Measurements from ENCODE around the gene TIMM17B.
"Not testable (repeated sequence)": the region's sequence is repeated elsewhere in the genome, so short reads cannot be mapped to it uniquely, and the experiment has no call there.

Gene TIMM17B

GRCh38 chrX:48883729-48884128 lies 13.8 kb downstream of the TIMM17B start:
- no peaks in the 10 kb centered on the region for H3K36me3 ChIP-seq (ENCODE audit: control insufficient read depth, insufficient read depth, low read length)
- H3K9ac ChIP-seq (ENCODE audit: low read length), result no peak overlapping the region

GRCh38 chrX:48876944-48877343 lies 20.6 kb downstream of the TIMM17B start:
- H3K27me3 ChIP-seq (ENCODE audit: control insufficient read depth, insufficient read depth, low read length); H3K9ac ChIP-seq (ENCODE audit: low read length); H3K4me3 ChIP-seq (ENCODE audit: low read length); H3K9me3 ChIP-seq (ENCODE audit: control insufficient read depth, low read length); H3K4me1 ChIP-seq (ENCODE audit: control insufficient read depth, insufficient read depth, low read length); H3K36me3 ChIP-seq (ENCODE audit: control insufficient read depth, insufficient read depth, low read length): not testable (repeated sequence)

More at GRCh38 chrX:48883729-48884128, 13.8 kb downstream of the TIMM17B start:
- Histone ChIP-seq H3K4me1 (ENCODE audit: control insufficient read depth, insufficient read depth, low read length) (no peaks in the 10 kb centered on the region), H3K9me3 (ENCODE audit: control insufficient read depth, low read length) (no peaks in the 10 kb centered on the region), H3K4me3 (ENCODE audit: low read length) (no peak overlapping the region), H3K27me3 (ENCODE audit: control insufficient read depth, insufficient read depth, low read length) (no peaks in the 10 kb centered on the region)

GRCh38 chrX:48872017-48872416 lies 25.6 kb downstream of the TIMM17B start:
- not testable (repeated sequence) for H3K36me3 ChIP-seq (ENCODE audit: control insufficient read depth, insufficient read depth, low read length); H3K9ac ChIP-seq (ENCODE audit: low read length); H3K4me1 ChIP-seq (ENCODE audit: control insufficient read depth, insufficient read depth, low read length); H3K4me3 ChIP-seq (ENCODE audit: low read length); H3K9me3 ChIP-seq (ENCODE audit: control insufficient read depth, low read length); H3K27me3 ChIP-seq (ENCODE audit: control insufficient read depth, insufficient read depth, low read length)

GRCh38 chrX:48864210-48864609 lies 33.4 kb downstream of the TIMM17B start:
- H3K9ac ChIP-seq (ENCODE audit: low read length), result no peak overlapping the region
- H3K36me3 ChIP-seq (ENCODE audit: control insufficient read depth, insufficient read depth, low read length), result no peaks in the 10 kb centered on the region
- H3K4me1 ChIP-seq (ENCODE audit: control insufficient read depth, insufficient read depth, low read length), result no peaks in the 10 kb centered on the region
- no peak overlapping the region for H3K4me3 ChIP-seq (ENCODE audit: low read length)
- H3K9me3 ChIP-seq (ENCODE audit: control insufficient read depth, low read length), result no peaks in the 10 kb centered on the region
- no peaks in the 10 kb centered on the region for H3K27me3 ChIP-seq (ENCODE audit: control insufficient read depth, insufficient read depth, low read length)

- Histone ChIP-seq H3K9ac (ENCODE audit: low read length) (no peak overlapping the region), H3K36me3 (ENCODE audit: control insufficient read depth, insufficient read depth, low read length) (no peaks in the 10 kb centered on the region), H3K9me3 (ENCODE audit: control insufficient read depth, low read length) (no peaks in the 10 kb centered on the region), H3K27me3 (ENCODE audit: control insufficient read depth, insufficient read depth, low read length) (no peaks in the 10 kb centered on the region), H3K4me3 (ENCODE audit: low read length) (no peak overlapping the region), H3K4me1 (ENCODE audit: control insufficient read depth, insufficient read depth, low read length) (no peaks in the 10 kb centered on the region)
Measured at GRCh38 chrX:48854898-48855297, 42.7 kb downstream of the TIMM17B start.

GRCh38 chrX:48854121-48854804 lies 43.3 kb downstream of the TIMM17B start:
- not testable (repeated sequence) for H3K9ac ChIP-seq (ENCODE audit: low read length); H3K9me3 ChIP-seq (ENCODE audit: control insufficient read depth, low read length); H3K4me1 ChIP-seq (ENCODE audit: control insufficient read depth, insufficient read depth, low read length); H3K27me3 ChIP-seq (ENCODE audit: control insufficient read depth, insufficient read depth, low read length); H3K4me3 ChIP-seq (ENCODE audit: low read length); H3K36me3 ChIP-seq (ENCODE audit: control insufficient read depth, insufficient read depth, low read length)

GRCh38 chrX:48853494-48853893 lies 44.1 kb downstream of the TIMM17B start:
- H3K9me3 ChIP-seq (ENCODE audit: control insufficient read depth, low read length); H3K36me3 ChIP-seq (ENCODE audit: control insufficient read depth, insufficient read depth, low read length); H3K9ac ChIP-seq (ENCODE audit: low read length); H3K4me3 ChIP-seq (ENCODE audit: low read length); H3K4me1 ChIP-seq (ENCODE audit: control insufficient read depth, insufficient read depth, low read length); H3K27me3 ChIP-seq (ENCODE audit: control insufficient read depth, insufficient read depth, low read length): not testable (repeated sequence)

GRCh38 chrX:48852857-48853256 lies 44.7 kb downstream of the TIMM17B start:
- no peaks in the 10 kb centered on the region for H3K9me3 ChIP-seq (ENCODE audit: control insufficient read depth, low read length)
- no peaks in the 10 kb centered on the region for H3K36me3 ChIP-seq (ENCODE audit: control insufficient read depth, insufficient read depth, low read length)
- no peaks in the 10 kb centered on the region for H3K27me3 ChIP-seq (ENCODE audit: control insufficient read depth, insufficient read depth, low read length)
- H3K9ac ChIP-seq (ENCODE audit: low read length), result no peak overlapping the region
- H3K4me1 ChIP-seq (ENCODE audit: control insufficient read depth, insufficient read depth, low read length), result no peaks in the 10 kb centered on the region
- no peak overlapping the region for H3K4me3 ChIP-seq (ENCODE audit: low read length)

GRCh38 chrX:48848847-48849246 lies 48.7 kb downstream of the TIMM17B start:
- Histone ChIP-seq H3K27me3 (ENCODE audit: control insufficient read depth, insufficient read depth, low read length) (no peaks in the 10 kb centered on the region), H3K9ac (ENCODE audit: low read length) (no peak overlapping the region), H3K4me1 (ENCODE audit: control insufficient read depth, insufficient read depth, low read length) (no peaks in the 10 kb centered on the region), H3K9me3 (ENCODE audit: control insufficient read depth, low read length) (no peaks in the 10 kb centered on the region), H3K36me3 (ENCODE audit: control insufficient read depth, insufficient read depth, low read length) (no peaks in the 10 kb centered on the region), H3K4me3 (ENCODE audit: low read length) (no peak overlapping the region)

Measured in mucosa of stomach (tissue), 1 donor.